Right ventricle myocardium superior (tissue), 1 donor: ENCODE results near the gene TADA2A. TPM values are rescaled to one million over a fixed set of nuclear protein-coding genes. Genes with fewer than 3 reads are reported as not detected.
"Not testable (repeated sequence)": the region's sequence is repeated elsewhere in the genome, so short reads cannot be mapped to it uniquely, and the experiment has no call there.

Experiments used
- ATAC-seq: fragments of 200-7000 bp; cut with Tn5 transposase; one replicate; pipeline ENCODE4 v1.9.1; 2020; ENCODE audit warnings: mild to moderate bottlenecking; ENCODE audit not compliant: poor library complexity
- DNase-seq: peaks from one replicate; pipeline ENCODE4 v3.0.0-alpha.2; 2020
- intact Hi-C: fragments of 100-400 bp; cut with DNase I; formaldehyde crosslinking; loops from one replicate; pipeline ENCODE4 v1.11.2; 2022
- total RNA-seq: library from RNA; stranded (reverse); fragmentation: NEBNext Ultra II Directional; extraction: Animal tissue kit (Norgen Biotek cat#: 25700); gene quantifications from one replicate; pipeline ENCODE4 v1.2.1, GENCODE V29; 2021
- donor health status: DM: no; HTN: yes; CAD: no; lungs with severe emphysema.

Gene TADA2A
- total RNA-seq, 1 donor from 2014 or later = 12.4 TPM

DNA sequence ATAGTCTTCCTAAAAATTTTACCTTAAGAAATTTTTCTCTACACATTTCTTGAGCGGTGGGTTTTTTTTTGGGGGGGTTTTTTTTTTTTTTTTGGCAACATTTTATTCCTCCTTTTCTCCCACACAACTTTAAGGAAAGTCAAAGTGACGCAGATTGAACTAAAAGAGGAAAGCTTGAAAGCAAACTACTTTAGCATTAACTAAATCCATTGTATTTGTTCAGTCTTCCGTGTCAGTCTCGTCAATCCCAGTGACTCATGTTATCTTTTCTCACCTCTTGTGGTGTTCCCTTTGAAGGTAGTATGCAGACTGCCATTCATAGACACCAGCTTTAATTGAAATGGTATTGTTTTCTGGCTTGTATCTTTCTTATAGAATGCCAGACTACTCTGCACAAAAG, 39.3 kb downstream of the TADA2A start:
- ATAC-seq = no peak
- no peak for DNase-seq
- intact Hi-C loops = no loop called here

DNA sequence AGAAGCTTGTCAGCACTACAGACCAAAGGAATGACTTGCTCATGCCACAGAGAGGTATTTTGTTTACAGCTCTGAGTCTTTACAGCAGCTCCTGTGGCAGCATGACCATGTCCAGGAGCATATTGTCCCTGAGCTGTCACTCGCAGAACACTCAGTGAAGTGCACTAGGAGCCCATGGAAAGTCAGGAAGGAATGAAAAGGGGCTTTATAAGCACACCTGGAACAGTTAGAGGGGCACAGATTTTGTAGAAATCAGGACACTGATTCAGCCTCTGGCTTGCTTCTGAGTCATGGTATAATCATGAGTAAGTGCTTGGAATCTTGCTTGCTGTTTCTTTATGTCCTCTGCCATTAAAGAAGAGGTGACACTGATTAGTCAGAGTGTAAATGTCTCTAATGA, 41.0 kb downstream of the TADA2A start:
- ATAC-seq = peak; percentile 39
- intact Hi-C loops = no loop called here

DNA sequence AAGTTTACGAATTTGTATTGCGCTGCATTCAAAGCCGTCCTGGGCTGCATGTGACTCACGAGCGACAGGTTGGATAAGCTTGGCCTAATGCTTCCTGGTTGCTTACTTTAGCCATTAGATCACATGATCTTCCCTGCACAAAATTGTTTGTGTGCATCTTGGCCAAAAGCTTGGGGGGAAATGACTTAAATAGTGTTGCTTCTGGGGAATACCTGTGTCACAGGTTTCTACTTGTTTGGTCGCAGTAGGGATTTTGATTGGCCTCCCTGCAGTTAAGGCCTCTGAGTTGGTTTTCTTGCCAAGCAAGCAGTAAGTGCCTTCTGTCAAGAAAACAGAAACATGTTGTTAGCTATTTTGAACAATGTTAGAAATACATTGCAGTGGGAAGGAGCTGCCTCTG, 43.4 kb downstream of the TADA2A start:
- intact Hi-C loops = no loop called here
- DNase-seq (no peak), ATAC-seq (no peak)

More for the DNA sequence above, 41.0 kb downstream of the TADA2A start:
- DNase-seq = no peak

DNA sequence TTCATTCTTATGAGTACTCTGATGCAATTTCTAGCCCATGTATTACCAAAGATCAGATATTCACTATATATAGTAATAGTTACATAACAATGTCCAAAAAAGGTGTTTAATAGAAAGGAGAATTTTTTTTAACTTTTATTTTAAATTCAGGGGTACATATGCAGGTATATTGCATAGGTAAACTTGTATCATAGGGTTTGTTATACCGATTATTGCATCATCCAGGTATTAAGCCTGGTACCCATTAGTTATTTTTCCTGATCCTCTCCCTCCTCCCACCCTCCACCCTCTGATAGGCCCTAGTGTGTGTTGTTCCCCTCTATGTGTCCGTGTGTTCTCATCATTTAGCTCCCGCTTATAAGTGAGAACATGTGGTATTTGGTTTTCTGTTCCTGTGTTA, 51.1 kb downstream of the TADA2A start:
- ATAC-seq, intact Hi-C loops, DNase-seq: not testable (repeated sequence)

DNA sequence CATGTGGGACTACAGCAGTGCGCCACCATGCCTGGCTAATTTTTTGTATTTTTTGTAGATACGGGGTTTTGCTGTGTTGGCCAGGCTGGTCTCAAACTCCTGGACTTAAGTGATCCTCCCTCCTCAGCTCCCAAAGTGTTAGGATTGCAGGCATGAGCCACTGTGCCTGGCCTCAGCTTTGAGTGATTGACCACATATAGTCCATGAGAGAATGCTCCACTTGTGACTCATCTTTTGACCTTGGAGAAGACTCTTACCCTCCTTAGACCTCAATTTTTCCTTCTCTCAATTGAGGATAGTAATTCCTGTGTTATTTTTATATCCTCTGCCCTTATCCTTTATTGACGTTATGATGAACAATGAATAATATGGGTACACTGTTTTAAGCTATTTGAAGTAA, 52.1 kb downstream of the TADA2A start:
- no peak for DNase-seq
- intact Hi-C loops = no loop called here
- ATAC-seq = no peak

DNA sequence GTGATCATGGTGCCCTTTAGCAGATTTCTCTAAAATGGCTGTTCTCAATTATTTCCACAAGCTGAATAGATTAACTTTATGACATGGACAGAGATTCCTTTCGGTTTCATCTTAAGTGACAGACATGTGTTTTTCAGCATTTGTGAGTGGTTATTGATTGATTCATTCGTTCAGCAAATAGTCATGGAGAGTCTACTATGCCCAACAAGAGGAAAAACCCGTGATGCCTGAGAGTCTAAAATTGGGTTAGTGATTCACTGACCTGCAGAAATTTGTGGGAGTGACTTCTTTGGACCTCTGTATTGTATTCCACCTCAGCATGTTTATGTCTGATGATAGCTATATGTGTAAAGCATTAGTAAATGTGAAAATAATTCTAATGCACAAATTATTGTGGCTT, 55.0 kb downstream of the TADA2A start:
- ATAC-seq (no peak), DNase-seq (no peak)
- intact Hi-C loops = no loop called here

DNA sequence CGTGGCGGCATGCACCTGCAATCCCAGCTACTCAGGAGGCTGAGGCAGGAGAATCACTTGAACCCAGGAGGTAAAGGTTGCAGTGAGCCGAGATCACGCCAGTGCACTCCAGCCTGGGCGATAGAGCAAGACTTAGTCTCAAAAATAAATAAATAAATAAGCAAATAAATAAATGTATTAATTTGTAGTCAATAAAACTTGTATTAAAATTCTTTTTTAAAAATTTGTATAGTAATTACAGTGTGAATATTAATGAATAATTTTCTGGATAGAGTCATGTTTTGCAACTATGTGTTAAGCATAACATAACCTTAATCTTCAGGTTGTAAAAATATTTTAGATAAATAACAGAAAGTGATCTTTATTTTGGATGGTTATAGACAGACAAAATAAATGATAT, 55.8 kb downstream of the TADA2A start:
- ATAC-seq (no peak), DNase-seq (no peak)
- intact Hi-C loops = no loop called here

DNA sequence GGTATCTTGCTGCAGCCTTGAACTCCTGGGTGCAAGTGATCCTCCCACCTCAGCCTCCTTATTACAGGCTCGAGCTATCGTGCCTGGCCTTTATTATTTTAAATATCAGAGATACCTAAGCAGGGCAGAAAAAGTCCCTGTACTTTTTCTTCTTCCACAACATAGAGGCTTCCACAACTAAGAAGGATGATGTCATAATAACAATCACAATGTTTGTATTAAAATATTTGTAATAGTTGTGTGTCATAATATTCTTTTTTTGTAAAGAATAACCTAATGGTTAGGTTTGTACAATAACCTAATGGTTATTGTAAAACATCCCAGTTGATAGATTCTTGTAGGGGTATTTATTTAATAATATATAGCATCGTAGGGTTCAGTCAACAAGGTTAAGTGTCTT, 56.4 kb downstream of the TADA2A start:
- intact Hi-C loops = no loop called here
- ATAC-seq (no peak), DNase-seq (no peak)

DNA sequence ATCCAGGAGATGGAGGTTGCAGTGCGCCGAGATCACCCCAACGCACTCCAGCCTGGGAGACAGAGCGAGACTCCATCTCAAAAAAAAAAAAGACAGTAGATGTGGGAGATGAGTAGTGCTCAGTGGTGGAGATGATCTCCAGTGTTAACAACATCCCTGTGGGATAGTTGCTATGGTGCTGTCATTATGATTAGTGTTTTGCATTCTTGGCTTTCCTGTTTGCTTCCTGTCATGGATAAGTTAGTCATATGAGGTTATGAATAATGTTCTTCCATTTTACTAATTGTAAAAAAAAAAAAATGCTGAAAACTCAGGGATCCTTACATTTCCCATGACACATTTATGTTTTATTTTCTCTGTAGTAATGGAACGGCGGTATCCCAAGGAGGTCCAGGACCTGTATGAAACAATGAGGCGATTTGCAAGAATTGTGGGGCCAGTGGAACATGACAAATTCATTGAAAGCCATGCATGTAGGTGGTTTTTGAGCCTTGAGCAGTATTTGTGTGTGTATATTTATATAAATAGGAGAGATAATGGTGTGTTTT, 58.5 kb downstream of the TADA2A start:
- intact Hi-C loops = no loop called here
- no peak for ATAC-seq

DNA sequence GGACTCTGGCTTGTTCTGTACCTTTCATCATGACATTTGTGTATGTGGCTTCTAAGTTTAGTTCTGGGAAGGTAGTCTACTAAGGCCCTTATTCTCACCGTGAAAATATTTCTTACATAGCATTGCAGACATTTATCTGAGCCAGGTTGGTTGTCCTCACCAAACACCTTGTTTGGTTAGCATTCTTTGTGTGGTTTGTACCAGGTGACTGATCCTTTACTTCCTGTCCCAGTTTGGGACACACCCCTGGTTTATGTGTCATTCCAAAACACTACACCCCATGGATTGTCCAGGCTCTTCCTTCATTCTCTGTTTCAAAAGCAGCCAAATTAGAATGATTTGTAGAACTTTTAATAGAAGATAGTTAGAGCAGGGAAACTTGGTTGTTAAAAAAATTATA, 59.8 kb downstream of the TADA2A start:
- intact Hi-C loops = no loop called here
- ATAC-seq = no peak

More for the DNA sequence above, 58.5 kb downstream of the TADA2A start:
- DNase-seq = no peak

DNA sequence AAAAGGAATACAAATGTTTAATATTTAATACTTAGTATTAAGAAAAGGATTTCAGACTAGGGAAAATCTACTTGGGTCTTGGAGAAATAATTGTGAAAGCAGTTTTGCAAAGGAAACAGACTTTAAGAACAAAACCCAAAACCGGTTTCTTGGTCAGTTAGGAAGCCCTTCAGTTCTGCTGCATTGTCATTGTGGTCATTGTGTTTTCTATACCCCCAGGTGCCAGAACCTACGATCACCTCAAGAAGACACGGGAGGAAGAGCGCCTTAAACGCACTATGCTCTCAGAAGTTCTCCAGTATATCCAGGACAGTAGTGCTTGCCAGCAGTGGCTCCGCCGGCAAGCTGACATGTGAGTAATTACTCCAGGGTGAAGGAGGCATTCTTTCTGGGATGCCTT, 63.5 kb downstream of the TADA2A start:
- ATAC-seq (no peak), DNase-seq (no peak)
- intact Hi-C loops = no loop called here

More for the DNA sequence above, 59.8 kb downstream of the TADA2A start:
- DNase-seq = no peak

DNA sequence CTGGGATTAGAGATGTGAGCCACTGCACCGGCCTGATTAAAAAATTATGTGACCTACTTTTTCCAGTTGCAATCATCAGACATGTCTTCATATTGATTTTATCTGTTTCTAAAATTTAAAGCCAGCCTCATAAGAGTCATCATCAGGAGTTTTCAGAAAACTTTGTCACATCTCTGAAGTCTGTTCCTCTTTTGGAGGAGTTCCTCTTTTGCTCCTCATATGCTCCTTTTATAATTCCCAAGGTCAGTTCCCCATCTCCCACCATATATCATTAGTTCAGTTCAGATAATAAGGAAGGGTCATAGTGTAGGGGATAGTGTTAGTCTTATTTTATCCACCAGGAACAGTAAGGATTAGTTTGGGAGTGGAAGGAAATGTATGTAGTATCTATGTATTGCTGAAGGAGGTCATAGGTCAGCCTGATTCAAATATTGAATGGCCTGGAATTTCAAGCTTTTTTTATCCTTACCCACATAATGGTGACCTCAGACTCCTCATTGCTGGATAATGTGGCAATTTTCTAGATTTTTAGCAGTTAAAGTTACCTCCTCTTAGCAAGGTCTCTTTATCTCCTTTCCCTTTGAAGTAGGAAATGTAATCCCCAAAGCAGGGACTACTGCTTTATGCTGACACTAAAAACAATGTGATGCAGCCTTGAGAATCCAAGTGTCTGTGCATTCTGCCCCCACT, 69.2 kb downstream of the TADA2A start:
- DNase-seq (no peak), ATAC-seq (no peak)
- intact Hi-C loops = no loop called here

DNA sequence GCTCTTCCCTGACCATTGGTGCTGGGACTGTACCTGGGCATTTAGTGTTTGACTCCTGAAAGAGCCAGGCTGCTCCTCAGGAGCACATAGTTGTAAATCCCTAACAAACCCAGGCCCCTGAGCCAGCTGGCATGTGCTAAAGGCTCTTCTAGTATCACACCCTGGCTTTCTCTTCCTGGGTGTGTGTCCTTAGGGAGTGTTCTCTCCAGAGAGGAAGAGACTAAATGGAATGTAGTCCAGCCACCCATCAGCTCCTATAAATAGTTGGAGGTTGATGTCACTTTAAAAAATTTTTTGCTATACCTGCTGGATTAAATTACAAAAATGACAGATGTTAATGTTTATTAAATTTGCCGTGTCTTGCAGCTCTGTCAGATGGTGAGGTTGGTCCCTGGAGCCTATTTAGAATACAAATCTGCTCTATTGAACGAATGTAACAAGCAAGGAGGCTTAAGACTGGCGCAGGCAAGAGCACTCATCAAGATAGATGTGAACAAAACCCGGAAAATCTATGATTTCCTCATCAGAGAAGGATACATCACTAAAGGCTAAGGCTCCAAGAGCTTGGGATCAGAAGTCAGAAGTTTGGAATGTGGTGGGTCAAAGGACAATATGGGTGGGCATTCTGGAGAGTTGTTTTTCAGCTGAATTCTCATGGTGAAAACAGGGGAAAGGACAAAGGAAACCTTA, 69.9 kb downstream of the TADA2A start:
- peak; percentile 85 for ATAC-seq
- DNase-seq = no peak
- intact Hi-C loops = no loop called here

DNA sequence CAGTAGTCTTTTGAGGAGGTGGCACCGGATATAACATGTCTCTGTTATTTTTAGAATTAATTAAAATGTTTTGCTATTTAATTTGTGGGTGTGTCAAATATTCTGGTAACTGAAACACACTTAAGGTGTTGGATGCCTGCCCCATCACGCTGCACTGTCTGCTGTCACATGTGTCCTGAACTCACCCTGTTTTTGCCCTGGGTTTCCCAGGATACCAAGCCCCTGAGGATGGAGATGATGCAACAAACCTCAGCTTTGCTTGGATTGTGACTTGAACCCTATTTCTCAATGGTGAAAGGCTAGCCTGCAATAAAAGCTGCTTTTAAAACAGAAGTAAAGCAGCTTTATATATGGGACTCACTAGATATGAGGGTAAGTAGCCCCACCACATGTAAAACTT, 71.5 kb downstream of the TADA2A start:
- ATAC-seq (peak; percentile 82), DNase-seq (peak; percentile 74)
- intact Hi-C loops = no loop called here

DNA sequence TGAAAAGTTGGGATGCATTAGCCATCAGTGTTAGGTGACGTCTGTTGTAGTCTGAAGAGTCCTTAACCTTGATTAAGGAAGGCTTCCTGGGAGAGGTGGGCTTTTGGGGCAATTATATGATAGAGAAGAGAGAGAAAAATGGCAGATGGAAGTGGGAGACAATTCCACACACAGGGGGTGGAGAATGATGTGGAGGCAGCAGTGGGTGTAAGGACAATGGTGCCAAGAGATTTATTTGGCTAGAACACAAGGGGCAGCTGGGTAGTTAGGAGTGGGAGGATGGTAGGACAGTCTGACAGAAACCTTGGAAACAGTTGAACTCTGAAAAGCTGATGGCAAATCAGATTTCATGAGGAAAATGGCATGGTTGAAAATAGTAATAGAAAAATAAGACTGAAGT, 72.3 kb downstream of the TADA2A start:
- DNase-seq (no peak), ATAC-seq (no peak)
- intact Hi-C loops = no loop called here

DNA sequence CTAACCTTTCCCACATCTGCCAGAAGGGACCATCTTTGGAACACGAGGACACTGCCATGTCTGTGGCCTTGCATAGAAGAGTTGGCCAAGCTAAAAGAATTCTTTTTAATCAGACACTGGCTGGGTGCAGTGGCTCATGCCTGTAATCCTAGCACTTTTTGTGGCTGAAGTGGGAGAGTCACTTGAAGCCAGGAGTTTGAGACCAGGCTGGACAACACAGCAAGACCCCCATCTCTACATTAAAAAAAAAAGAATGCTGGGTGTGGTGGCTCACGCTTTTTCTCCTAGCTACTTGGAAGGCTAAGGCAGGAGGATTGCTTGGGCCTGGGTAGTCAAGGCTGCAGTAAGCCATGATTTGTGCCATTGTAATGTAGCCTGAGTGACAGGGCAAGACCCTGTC, 73.7 kb downstream of the TADA2A start:
- ATAC-seq = no peak
- DNase-seq = no peak
- intact Hi-C loops = no loop called here

DNA sequence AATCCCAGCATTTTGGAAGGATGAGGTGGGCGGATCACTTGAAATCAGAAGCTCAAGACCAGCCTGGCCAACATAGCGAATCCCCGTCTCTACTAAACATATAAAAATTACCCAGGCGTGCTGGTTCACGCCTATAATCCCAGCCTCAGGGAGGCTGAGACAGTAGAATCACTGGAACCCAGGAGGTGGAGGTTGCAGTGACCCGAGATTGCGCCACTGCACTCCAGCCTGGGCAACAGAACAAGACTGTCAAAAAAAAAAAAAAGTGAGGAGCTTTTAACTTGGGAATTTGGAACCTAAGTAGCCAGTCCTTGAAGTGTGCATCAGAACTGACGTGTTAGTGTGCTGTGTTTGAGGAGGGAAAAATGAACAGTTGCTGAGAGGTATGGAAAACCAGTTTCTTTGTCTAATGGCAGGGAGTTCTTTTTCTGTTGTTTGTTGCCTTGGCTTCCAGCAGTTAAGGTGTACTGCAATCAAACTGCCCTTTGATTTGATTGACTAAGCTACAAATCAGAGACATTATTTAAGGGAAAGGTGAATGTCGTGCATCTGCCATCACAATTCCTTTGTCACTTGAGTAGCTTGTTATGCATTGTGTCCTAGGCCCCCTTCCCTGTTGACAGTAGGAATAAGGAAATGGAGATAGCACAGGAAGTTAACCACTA, 74.4 kb downstream of the TADA2A start:
- ATAC-seq (no peak), DNase-seq (no peak)
- intact Hi-C loops = no loop called here

DNA sequence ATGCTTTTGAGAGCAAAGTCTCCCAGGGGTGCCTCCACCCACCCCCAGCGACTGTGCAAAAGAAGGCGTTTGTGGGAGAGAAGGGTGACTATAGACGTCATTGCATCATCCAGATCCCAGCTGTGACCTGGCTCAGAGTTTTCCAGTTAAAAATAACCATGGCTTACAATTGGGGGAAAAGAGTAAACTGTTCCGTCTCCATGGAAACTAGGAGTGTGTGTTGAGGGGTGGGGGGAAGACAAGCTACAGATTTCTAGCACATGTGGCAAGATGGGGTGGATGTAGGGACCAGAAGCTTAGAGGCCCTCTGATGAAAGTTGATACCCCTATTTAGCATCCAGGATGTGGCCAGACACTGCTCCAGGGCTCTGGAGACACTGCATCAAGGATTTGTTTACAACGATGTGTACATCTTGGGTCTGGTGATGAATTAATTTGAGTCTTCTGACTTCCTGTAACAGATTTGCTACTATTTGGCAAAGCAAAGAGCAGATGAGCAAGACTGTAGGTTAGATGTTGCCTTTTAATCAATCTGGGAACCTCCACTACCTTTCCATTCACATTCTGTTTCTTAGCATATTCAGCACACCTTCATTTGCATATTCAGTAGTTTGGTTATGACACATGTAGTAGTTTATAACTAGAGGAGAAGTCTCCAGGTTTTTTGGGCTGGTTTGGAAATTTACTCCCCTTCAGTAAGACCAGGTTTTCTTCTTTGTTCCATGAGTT, 76.8 kb downstream of the TADA2A start:
- peak; percentile 33 for ATAC-seq
- DNase-seq = no peak
- intact Hi-C loops = no loop called here

DNA sequence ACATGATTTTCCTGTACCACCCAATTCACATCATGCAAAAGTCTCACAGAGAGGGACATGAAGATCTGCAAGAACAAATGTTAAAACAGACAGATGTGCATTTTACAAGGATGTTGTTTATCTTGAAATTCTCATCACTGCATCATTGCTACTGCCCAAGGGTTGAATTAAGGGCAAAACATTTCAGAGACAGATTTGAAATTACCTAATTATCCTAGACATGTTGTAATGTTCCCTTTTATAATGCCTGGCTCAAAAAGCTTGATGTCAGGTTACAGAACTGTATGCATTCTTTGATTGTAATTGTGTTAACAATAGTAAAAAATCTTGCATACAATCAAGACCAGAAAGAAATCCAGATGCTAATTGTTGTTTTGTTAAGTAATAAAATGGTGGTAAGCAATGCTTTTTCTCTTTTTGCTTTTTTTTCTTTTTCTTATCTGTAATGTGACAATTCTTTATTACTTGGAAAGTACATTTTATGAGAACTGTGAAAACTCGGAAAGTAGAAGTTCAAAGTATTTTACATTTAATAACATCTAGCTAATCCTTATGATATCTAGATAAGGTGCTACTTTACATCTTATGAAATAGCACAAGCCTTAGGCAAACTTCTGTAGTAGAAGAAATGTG, 79.4 kb downstream of the TADA2A start:
- ATAC-seq = no peak
- intact Hi-C loops = no loop called here

More for the DNA sequence above, 79.4 kb downstream of the TADA2A start:
- DNase-seq = no peak
